SH-SY5Y (cell line): ENCODE measurements around the gene SYNGR3.

Source experiments
- GATA2 ChIP-seq: IDR thresholded peaks from 2 replicates; pipeline ENCODE4 v1.6.1; 2011; ENCODE audit warnings: mild to moderate bottlenecking, low read depth, low read length
- GATA3 ChIP-seq: IDR thresholded peaks from 2 replicates; pipeline ENCODE4 v1.6.1; 2011; ENCODE audit warnings: low read depth, mild to moderate bottlenecking, low read length, moderate library complexity

Gene SYNGR3

GRCh38 chr16:1993731-1994131 is 4.0 kb downstream of the SYNGR3 start:
- no peak for TF ChIP-seq GATA3
- TF ChIP-seq GATA2, result no peak

- TF ChIP-seq GATA2, result no peak
- no peak for TF ChIP-seq GATA3
These were observed 8.0 kb downstream of the SYNGR3 start for GRCh38 chr16:1997494-1998359.

- no peak for TF ChIP-seq GATA2
- no peak for TF ChIP-seq GATA3
These were observed 8.6 kb downstream of the SYNGR3 start for GRCh38 chr16:1998360-1998835.

GRCh38 chr16:1998852-1999801 is 9.4 kb downstream of the SYNGR3 start:
- no peak for TF ChIP-seq GATA2
- TF ChIP-seq GATA3, result no peak

- TF ChIP-seq GATA2 (no peak), GATA3 (no peak)
These were observed 10.2 kb downstream of the SYNGR3 start for GRCh38 chr16:1999866-2000514.

GRCh38 chr16:2001035-2001434 is 11.3 kb downstream of the SYNGR3 start:
- TF ChIP-seq GATA3 (no peak), GATA2 (no peak)

- TF ChIP-seq GATA2, result no peak
- no peak for TF ChIP-seq GATA3
These were observed 11.9 kb downstream of the SYNGR3 start for GRCh38 chr16:2001456-2002355.

- no peak for TF ChIP-seq GATA2
- TF ChIP-seq GATA3, result no peak
These were observed 12.8 kb downstream of the SYNGR3 start for GRCh38 chr16:2002406-2003230.

GRCh38 chr16:2003231-2003826 is 13.6 kb downstream of the SYNGR3 start:
- no peak for TF ChIP-seq GATA3
- no peak for TF ChIP-seq GATA2

- TF ChIP-seq GATA2 (no peak), GATA3 (no peak)
These were observed 14.3 kb downstream of the SYNGR3 start for GRCh38 chr16:2003827-2004641.

GRCh38 chr16:2004795-2005517 is 15.2 kb downstream of the SYNGR3 start:
- TF ChIP-seq GATA2 (no peak), GATA3 (no peak)
